Ishikawa (cell line): Measurements from ENCODE around the gene ASS1.

Experiments used
- CEBPB ChIP-seq: IDR thresholded peaks from 2 replicates; pipeline ENCODE4 v1.6.1; 2012
- CREB1 ChIP-seq: IDR thresholded peaks from 2 replicates; pipeline ENCODE4 v1.6.1; 2012; ENCODE audit warnings: low read depth
- EGR1 ChIP-seq: IDR thresholded peaks from 2 replicates; pipeline ENCODE4 v1.6.1; 2012
- EP300 ChIP-seq: IDR thresholded peaks from 2 replicates; pipeline ENCODE4 v1.6.1; 2012; ENCODE audit warnings: borderline replicate concordance
- FOXM1 ChIP-seq: IDR thresholded peaks from 2 replicates; pipeline ENCODE4 v1.6.1; 2012; ENCODE audit warnings: low read depth, borderline replicate concordance
- MAX ChIP-seq: IDR thresholded peaks from 2 replicates; pipeline ENCODE4 v1.6.1; 2012
- NFIC ChIP-seq: IDR thresholded peaks from 2 replicates; pipeline ENCODE4 v1.6.1; 2012
- RAD21 ChIP-seq: IDR thresholded peaks from 2 replicates; pipeline ENCODE4 v1.6.1; 2012; ENCODE audit warnings: low read depth
- REST ChIP-seq: IDR thresholded peaks from 2 replicates; pipeline ENCODE4 v1.6.1; 2012; ENCODE audit warnings: low read depth, mild to moderate bottlenecking
- TAF1 ChIP-seq: IDR thresholded peaks from 2 replicates; pipeline ENCODE4 v1.6.1; 2012; ENCODE audit warnings: low read depth, mild to moderate bottlenecking
- TCF12 ChIP-seq: IDR thresholded peaks from 2 replicates; pipeline ENCODE4 v1.6.1; 2012; ENCODE audit warnings: low read depth
- TEAD4 ChIP-seq: IDR thresholded peaks from 2 replicates; pipeline ENCODE4 v1.6.1; 2012
- USF1 ChIP-seq: IDR thresholded peaks from 2 replicates; pipeline ENCODE4 v1.6.1; 2012
- YY1 ChIP-seq: IDR thresholded peaks from 2 replicates; pipeline ENCODE4 v1.6.1; 2012; ENCODE audit warnings: low read depth
- ZBTB7A ChIP-seq: IDR thresholded peaks from 2 replicates; pipeline ENCODE4 v1.6.1; 2012; ENCODE audit warnings: low read depth

Gene ASS1

GRCh38 chr9:130421802-130422276 lies 22.9 kb upstream of the ASS1 start:
- TF ChIP-seq MAX = no peak
- TF ChIP-seq FOXM1 = no peak
- no peak for TF ChIP-seq EP300

- TF ChIP-seq ZBTB7A (no peak), FOXM1 (no peak), USF1 (no peak), YY1 (no peak), NFIC (no peak), REST (no peak), EGR1 (no peak), RAD21 (no peak), TCF12 (no peak), CREB1 (no peak), CEBPB (no peak), MAX (no peak), TAF1 (no peak), TEAD4 (no peak), EP300 (no peak)
These were observed 22.2 kb upstream of the ASS1 start for GRCh38 chr9:130422546-130422945.

GRCh38 chr9:130423272-130423671 lies 21.5 kb upstream of the ASS1 start:
- TF ChIP-seq RAD21 (no peak), CEBPB (no peak), MAX (no peak), TAF1 (no peak), FOXM1 (no peak), EGR1 (no peak), ZBTB7A (no peak), TEAD4 (no peak)

- TF ChIP-seq FOXM1 (no peak), NFIC (no peak), YY1 (no peak), USF1 (no peak)
These were observed 19.9 kb upstream of the ASS1 start for GRCh38 chr9:130424595-130425454.

GRCh38 chr9:130425741-130426466 lies 18.9 kb upstream of the ASS1 start:
- TF ChIP-seq TEAD4 (no peak), CREB1 (no peak), ZBTB7A (no peak), EGR1 (no peak), EP300 (no peak), TCF12 (no peak), REST (no peak), MAX (no peak)
